HG03025 (cell line): ENCODE results near the gene MARCHF9.
A peak's percentile ranks its signal among the peaks of the same experiment; 100 is the strongest.

ENCODE experiments used
- ATAC-seq: cut with Tn5 transposase; IDR thresholded peaks from one replicate; pipeline ENCODE4 v1.9.1; 2021; ENCODE audit warnings: mild to moderate bottlenecking, moderate library complexity; ENCODE audit not compliant: unreplicated experiment, low FRiP score

MARCHF9 gene

GRCh38 chr12:57736741-57737466 is 18.0 kb upstream of the MARCHF9 start:
- no peak for ATAC-seq

- no peak for ATAC-seq
These were observed 17.1 kb upstream of the MARCHF9 start for GRCh38 chr12:57737467-57738460.

- ATAC-seq: no peak
These were observed 16.2 kb upstream of the MARCHF9 start, which contains the start of gene AGAP2 for GRCh38 chr12:57738661-57739237. TSS of gene AGAP2 (minus strand) at chr12:57738742. CDS start at chr12:57738246, 496 bp downstream.

- ATAC-seq: no peak
These were observed 15.5 kb upstream of the MARCHF9 start for GRCh38 chr12:57739387-57739786.

- no peak for ATAC-seq
These were observed 14.9 kb upstream of the MARCHF9 start for GRCh38 chr12:57739914-57740538.

- ATAC-seq: no peak
These were observed 14.1 kb upstream of the MARCHF9 start for GRCh38 chr12:57740656-57741412.

- no peak for ATAC-seq
These were observed 13.5 kb upstream of the MARCHF9 start for GRCh38 chr12:57741413-57741789.

GRCh38 chr12:57741844-57742738 is 12.8 kb upstream of the MARCHF9 start:
- ATAC-seq: peak; percentile 39

- ATAC-seq: no peak
These were observed 11.1 kb upstream of the MARCHF9 start for GRCh38 chr12:57743769-57744168.

- peak; percentile 16 for ATAC-seq
These were observed 10.6 kb upstream of the MARCHF9 start for GRCh38 chr12:57744194-57744776.

- peak; percentile 89 for ATAC-seq
These were observed 10.0 kb upstream of the MARCHF9 start, which contains the start of gene TSPAN31 for GRCh38 chr12:57744777-57745484. TSS of gene TSPAN31 (plus strand) at chr12:57745039. CDS start at chr12:57745155, 116 bp downstream.

- ATAC-seq: no peak
These were observed 9.4 kb upstream of the MARCHF9 start for GRCh38 chr12:57745485-57745881.

- no peak for ATAC-seq
These were observed 8.9 kb upstream of the MARCHF9 start for GRCh38 chr12:57746025-57746424.

- ATAC-seq: no peak
These were observed 5.8 kb upstream of the MARCHF9 start for GRCh38 chr12:57749061-57749460.

GRCh38 chr12:57750561-57751431 is 4.1 kb upstream of the MARCHF9 start:
- no peak for ATAC-seq

- ATAC-seq: no peak
These were observed 3.5 kb upstream of the MARCHF9 start for GRCh38 chr12:57751432-57751787.
